HEK293 (cell line): ENCODE data around the gene STK39.

Experiments
- BCL11A ChIP-seq: fragments of 450-650 bp; formaldehyde crosslinking; IDR thresholded peaks from 2 replicates; pipeline ENCODE4 v1.5.1; 2016; ENCODE audit warnings: low read depth, missing biosample characterization, missing genetic modification characterization
- BCL11B ChIP-seq: fragments of 450-650 bp; formaldehyde crosslinking; IDR thresholded peaks from 2 replicates; pipeline ENCODE4 v1.5.1; 2016; ENCODE audit warnings: low read depth, missing biosample characterization, missing genetic modification characterization
- EGR2 ChIP-seq: fragments of 450-650 bp; formaldehyde crosslinking; IDR thresholded peaks from 2 replicates; pipeline ENCODE4 v1.5.1; 2016; ENCODE audit warnings: low read depth, missing biosample characterization, missing genetic modification characterization
- YY1 ChIP-seq: fragments of 450-650 bp; formaldehyde crosslinking; IDR thresholded peaks from 2 replicates; pipeline ENCODE4 v1.5.1; 2018; ENCODE audit warnings: missing biosample characterization, missing genetic modification characterization
- ZBTB17 ChIP-seq: fragments of 450-650 bp; formaldehyde crosslinking; IDR thresholded peaks from 2 replicates; pipeline ENCODE4 v1.5.1; 2016; ENCODE audit warnings: missing biosample characterization, missing genetic modification characterization
- ZBTB21 ChIP-seq: fragments of 450-650 bp; formaldehyde crosslinking; IDR thresholded peaks from 2 replicates; pipeline ENCODE4 v1.5.1; 2017; ENCODE audit warnings: missing biosample characterization, missing genetic modification characterization
- ZFP37 ChIP-seq: fragments of 450-650 bp; formaldehyde crosslinking; IDR thresholded peaks from 2 replicates; pipeline ENCODE4 v1.5.1; 2016; ENCODE audit warnings: missing biosample characterization, missing genetic modification characterization
- ZNF133 ChIP-seq: fragments of 450-650 bp; formaldehyde crosslinking; IDR thresholded peaks from 2 replicates; pipeline ENCODE4 v1.5.1; 2016; ENCODE audit warnings: missing biosample characterization, missing genetic modification characterization
- ZNF174 ChIP-seq: fragments of 450-650 bp; formaldehyde crosslinking; IDR thresholded peaks from 2 replicates; pipeline ENCODE4 v1.5.0; 2017; ENCODE audit warnings: missing biosample characterization, mild to moderate bottlenecking, missing genetic modification characterization
- ZNF23 ChIP-seq: fragments of 450-650 bp; formaldehyde crosslinking; IDR thresholded peaks from 2 replicates; pipeline ENCODE4 v1.5.1; 2016; ENCODE audit warnings: missing biosample characterization, missing genetic modification characterization, borderline replicate concordance
- ZNF248 ChIP-seq: fragments of 450-650 bp; formaldehyde crosslinking; IDR thresholded peaks from 2 replicates; pipeline ENCODE4 v1.5.1; 2017; ENCODE audit warnings: missing biosample characterization, missing genetic modification characterization
- ZNF266 ChIP-seq: fragments of 450-650 bp; formaldehyde crosslinking; IDR thresholded peaks from 2 replicates; pipeline ENCODE4 v1.5.1; 2016; ENCODE audit warnings: missing biosample characterization, missing genetic modification characterization, low read depth
- ZNF274 ChIP-seq, 2 experiments: fragments of 200-500 bp in 1 of 2; fragments of 450-650 bp in 1 of 2; sonication (Bioruptor generic) in 1 of 2; formaldehyde crosslinking in 1 of 2; IDR thresholded peaks; 2 replicates each; pipeline versions ENCODE4 v1.5.1 to v1.6.1; 2014 to 2016; ENCODE audit warnings: borderline replicate concordance in 1 of 2, inconsistent platforms in 1 of 2, low read length in 1 of 2, missing biosample characterization in 1 of 2, missing genetic modification characterization in 1 of 2
- ZNF391 ChIP-seq: fragments of 450-650 bp; formaldehyde crosslinking; IDR thresholded peaks from 2 replicates; pipeline ENCODE4 v1.5.1; 2016; ENCODE audit warnings: low read depth, missing biosample characterization, missing genetic modification characterization, borderline replicate concordance
- ZNF48 ChIP-seq: fragments of 450-650 bp; formaldehyde crosslinking; IDR thresholded peaks from 2 replicates; pipeline ENCODE4 v1.5.1; 2016; ENCODE audit warnings: missing biosample characterization, missing genetic modification characterization
- ZNF501 ChIP-seq: fragments of 450-650 bp; formaldehyde crosslinking; IDR thresholded peaks from 2 replicates; pipeline ENCODE4 v1.5.1; 2016; ENCODE audit warnings: missing biosample characterization, missing genetic modification characterization
- ZNF660 ChIP-seq: fragments of 450-650 bp; IDR thresholded peaks from 2 replicates; pipeline ENCODE4 v1.5.1; 2018; ENCODE audit warnings: missing biosample characterization, mild to moderate bottlenecking, missing genetic modification characterization
- ZNF677 ChIP-seq: fragments of 450-650 bp; IDR thresholded peaks from 2 replicates; pipeline ENCODE4 v1.5.0; 2018; ENCODE audit warnings: missing biosample characterization, mild to moderate bottlenecking, missing genetic modification characterization, moderate library complexity
- ZNF76 ChIP-seq: fragments of 450-650 bp; formaldehyde crosslinking; IDR thresholded peaks from 2 replicates; pipeline ENCODE4; 2016; ENCODE audit warnings: low read depth, missing biosample characterization, missing genetic modification characterization, borderline replicate concordance
- TF ChIP-seq, protein P1 (sequence below): fragments of 450-650 bp; formaldehyde crosslinking; IDR thresholded peaks from 2 replicates; pipeline ENCODE4 v1.5.1; 2016; ENCODE audit warnings: missing biosample characterization, missing genetic modification characterization, borderline replicate concordance
- TF ChIP-seq, protein P2 (sequence below): fragments of 450-650 bp; formaldehyde crosslinking; IDR thresholded peaks from 2 replicates; pipeline ENCODE4 v1.5.1; 2017; ENCODE audit warnings: missing biosample characterization, missing genetic modification characterization
- TF ChIP-seq, protein P3 (sequence below): fragments of 450-650 bp; formaldehyde crosslinking; IDR thresholded peaks from 2 replicates; pipeline ENCODE4 v1.5.1; 2016; ENCODE audit warnings: missing biosample characterization, missing genetic modification characterization, low read depth
- TF ChIP-seq, protein P4 (sequence below): fragments of 450-650 bp; formaldehyde crosslinking; IDR thresholded peaks from 2 replicates; pipeline ENCODE4 v1.5.1; 2016; ENCODE audit warnings: missing biosample characterization, missing genetic modification characterization
- TF ChIP-seq, protein P5 (sequence below): fragments of 450-650 bp; formaldehyde crosslinking; IDR thresholded peaks from 2 replicates; pipeline ENCODE4 v1.5.1; 2016; ENCODE audit warnings: missing biosample characterization, missing genetic modification characterization
- TF ChIP-seq, protein P6 (sequence below): fragments of 450-650 bp; formaldehyde crosslinking; IDR thresholded peaks from 2 replicates; pipeline ENCODE4 v1.5.1; 2016; ENCODE audit warnings: missing biosample characterization, missing genetic modification characterization

Gene STK39

DNA sequence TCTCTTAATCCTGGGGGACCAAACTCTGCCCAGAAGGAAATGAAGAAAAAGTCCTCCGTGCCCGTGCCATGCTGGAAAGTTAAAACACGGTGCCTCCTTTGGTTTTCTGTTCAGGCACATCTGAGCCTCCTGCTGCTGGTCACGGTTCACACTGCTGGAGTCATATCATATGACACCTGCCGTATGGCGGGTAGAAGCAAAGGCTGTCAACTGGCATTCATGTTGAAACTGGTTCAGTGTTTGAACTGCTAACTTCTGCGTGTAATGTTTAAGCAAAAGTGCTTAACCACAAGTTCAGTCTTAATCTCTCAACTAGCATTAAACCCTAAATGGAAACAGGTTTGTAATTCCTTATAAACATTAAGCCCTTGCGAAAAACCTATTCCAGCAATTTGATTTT, 3.1 kb downstream of the STK39 start (continued):
- TF ChIP-seq, protein P1, sequence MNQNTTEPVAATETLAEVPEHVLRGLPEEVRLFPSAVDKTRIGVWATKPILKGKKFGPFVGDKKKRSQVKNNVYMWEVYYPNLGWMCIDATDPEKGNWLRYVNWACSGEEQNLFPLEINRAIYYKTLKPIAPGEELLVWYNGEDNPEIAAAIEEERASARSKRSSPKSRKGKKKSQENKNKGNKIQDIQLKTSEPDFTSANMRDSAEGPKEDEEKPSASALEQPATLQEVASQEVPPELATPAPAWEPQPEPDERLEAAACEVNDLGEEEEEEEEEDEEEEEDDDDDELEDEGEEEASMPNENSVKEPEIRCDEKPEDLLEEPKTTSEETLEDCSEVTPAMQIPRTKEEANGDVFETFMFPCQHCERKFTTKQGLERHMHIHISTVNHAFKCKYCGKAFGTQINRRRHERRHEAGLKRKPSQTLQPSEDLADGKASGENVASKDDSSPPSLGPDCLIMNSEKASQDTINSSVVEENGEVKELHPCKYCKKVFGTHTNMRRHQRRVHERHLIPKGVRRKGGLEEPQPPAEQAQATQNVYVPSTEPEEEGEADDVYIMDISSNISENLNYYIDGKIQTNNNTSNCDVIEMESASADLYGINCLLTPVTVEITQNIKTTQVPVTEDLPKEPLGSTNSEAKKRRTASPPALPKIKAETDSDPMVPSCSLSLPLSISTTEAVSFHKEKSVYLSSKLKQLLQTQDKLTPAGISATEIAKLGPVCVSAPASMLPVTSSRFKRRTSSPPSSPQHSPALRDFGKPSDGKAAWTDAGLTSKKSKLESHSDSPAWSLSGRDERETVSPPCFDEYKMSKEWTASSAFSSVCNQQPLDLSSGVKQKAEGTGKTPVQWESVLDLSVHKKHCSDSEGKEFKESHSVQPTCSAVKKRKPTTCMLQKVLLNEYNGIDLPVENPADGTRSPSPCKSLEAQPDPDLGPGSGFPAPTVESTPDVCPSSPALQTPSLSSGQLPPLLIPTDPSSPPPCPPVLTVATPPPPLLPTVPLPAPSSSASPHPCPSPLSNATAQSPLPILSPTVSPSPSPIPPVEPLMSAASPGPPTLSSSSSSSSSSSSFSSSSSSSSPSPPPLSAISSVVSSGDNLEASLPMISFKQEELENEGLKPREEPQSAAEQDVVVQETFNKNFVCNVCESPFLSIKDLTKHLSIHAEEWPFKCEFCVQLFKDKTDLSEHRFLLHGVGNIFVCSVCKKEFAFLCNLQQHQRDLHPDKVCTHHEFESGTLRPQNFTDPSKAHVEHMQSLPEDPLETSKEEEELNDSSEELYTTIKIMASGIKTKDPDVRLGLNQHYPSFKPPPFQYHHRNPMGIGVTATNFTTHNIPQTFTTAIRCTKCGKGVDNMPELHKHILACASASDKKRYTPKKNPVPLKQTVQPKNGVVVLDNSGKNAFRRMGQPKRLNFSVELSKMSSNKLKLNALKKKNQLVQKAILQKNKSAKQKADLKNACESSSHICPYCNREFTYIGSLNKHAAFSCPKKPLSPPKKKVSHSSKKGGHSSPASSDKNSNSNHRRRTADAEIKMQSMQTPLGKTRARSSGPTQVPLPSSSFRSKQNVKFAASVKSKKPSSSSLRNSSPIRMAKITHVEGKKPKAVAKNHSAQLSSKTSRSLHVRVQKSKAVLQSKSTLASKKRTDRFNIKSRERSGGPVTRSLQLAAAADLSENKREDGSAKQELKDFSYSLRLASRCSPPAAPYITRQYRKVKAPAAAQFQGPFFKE (tag by site-specific recombination), result no peak
- TF ChIP-seq BCL11A (tag by site-specific recombination) (no peak), EGR2 (no peak), ZNF23 (tag by site-specific recombination) (no peak), ZFP37 (no peak), ZNF501 (no peak), ZBTB17 (no peak), ZNF76 (no peak), ZNF248 (tag by site-specific recombination) (no peak), ZNF391 (tag by site-specific recombination) (no peak), YY1 (no peak), ZNF133 (tag by site-specific recombination) (no peak), ZNF48 (tag by site-specific recombination) (no peak), ZNF274 (IDR thresholded peaks at IDR 0.05; ENCODE audit: low read length) (no peak), ZNF274 (tag by site-specific recombination; IDR thresholded peaks at IDR 0.05; ENCODE audit: borderline replicate concordance) (no peak), BCL11B (tag by site-specific recombination) (no peak), ZNF174 (tag by site-specific recombination) (no peak), ZNF660 (no peak), ZBTB21 (tag by site-specific recombination) (no peak), ZNF266 (tag by site-specific recombination) (no peak), ZNF677 (no peak)
- TF ChIP-seq, protein P2, sequence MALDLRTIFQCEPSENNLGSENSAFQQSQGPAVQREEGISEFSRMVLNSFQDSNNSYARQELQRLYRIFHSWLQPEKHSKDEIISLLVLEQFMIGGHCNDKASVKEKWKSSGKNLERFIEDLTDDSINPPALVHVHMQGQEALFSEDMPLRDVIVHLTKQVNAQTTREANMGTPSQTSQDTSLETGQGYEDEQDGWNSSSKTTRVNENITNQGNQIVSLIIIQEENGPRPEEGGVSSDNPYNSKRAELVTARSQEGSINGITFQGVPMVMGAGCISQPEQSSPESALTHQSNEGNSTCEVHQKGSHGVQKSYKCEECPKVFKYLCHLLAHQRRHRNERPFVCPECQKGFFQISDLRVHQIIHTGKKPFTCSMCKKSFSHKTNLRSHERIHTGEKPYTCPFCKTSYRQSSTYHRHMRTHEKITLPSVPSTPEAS (tag by site-specific recombination), result no peak
- TF ChIP-seq, protein P3, sequence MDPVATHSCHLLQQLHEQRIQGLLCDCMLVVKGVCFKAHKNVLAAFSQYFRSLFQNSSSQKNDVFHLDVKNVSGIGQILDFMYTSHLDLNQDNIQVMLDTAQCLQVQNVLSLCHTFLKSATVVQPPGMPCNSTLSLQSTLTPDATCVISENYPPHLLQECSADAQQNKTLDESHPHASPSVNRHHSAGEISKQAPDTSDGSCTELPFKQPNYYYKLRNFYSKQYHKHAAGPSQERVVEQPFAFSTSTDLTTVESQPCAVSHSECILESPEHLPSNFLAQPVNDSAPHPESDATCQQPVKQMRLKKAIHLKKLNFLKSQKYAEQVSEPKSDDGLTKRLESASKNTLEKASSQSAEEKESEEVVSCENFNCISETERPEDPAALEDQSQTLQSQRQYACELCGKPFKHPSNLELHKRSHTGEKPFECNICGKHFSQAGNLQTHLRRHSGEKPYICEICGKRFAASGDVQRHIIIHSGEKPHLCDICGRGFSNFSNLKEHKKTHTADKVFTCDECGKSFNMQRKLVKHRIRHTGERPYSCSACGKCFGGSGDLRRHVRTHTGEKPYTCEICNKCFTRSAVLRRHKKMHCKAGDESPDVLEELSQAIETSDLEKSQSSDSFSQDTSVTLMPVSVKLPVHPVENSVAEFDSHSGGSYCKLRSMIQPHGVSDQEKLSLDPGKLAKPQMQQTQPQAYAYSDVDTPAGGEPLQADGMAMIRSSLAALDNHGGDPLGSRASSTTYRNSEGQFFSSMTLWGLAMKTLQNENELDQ (tag by site-specific recombination), result no peak
- TF ChIP-seq, protein P4, sequence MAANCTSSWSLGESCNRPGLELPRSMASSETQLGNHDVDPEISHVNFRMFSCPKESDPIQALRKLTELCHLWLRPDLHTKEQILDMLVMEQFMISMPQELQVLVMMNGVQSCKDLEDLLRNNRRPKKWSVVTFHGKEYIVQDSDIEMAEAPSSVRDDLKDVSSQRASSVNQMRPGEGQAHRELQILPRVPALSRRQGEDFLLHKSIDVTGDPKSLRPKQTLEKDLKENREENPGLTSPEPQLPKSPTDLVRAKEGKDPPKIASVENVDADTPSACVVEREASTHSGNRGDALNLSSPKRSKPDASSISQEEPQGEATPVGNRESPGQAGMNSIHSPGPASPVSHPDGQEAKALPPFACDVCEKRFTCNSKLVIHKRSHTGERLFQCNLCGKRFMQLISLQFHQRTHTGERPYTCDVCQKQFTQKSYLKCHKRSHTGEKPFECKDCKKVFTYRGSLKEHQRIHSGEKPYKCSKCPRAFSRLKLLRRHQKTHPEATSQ (tag by site-specific recombination), result no peak
- TF ChIP-seq, protein P5, sequence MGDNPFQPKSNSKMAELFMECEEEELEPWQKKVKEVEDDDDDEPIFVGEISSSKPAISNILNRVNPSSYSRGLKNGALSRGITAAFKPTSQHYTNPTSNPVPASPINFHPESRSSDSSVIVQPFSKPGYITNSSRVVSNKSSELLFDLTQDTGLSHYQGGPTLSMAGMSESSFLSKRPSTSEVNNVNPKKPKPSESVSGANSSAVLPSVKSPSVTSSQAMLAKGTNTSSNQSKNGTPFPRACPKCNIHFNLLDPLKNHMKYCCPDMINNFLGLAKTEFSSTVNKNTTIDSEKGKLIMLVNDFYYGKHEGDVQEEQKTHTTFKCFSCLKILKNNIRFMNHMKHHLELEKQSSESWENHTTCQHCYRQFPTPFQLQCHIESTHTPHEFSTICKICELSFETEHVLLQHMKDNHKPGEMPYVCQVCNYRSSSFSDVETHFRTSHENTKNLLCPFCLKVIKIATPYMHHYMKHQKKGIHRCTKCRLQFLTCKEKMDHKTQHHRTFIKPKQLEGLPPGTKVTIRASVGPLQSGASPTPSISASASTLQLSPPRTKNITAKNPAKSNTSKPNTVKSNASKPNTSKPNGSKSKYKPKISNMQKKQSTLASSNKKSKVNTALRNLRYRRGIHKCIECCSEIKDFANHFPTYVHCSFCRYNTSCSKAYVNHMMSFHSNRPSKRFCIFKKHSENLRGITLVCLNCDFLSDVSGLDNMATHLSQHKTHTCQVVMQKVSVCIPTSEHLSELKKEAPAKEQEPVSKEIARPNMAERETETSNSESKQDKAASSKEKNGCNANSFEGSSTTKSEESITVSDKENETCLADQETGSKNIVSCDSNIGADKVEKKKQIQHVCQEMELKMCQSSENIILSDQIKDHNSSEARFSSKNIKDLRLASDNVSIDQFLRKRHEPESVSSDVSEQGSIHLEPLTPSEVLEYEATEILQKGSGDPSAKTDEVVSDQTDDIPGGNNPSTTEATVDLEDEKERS, result no peak
- TF ChIP-seq, protein P6, sequence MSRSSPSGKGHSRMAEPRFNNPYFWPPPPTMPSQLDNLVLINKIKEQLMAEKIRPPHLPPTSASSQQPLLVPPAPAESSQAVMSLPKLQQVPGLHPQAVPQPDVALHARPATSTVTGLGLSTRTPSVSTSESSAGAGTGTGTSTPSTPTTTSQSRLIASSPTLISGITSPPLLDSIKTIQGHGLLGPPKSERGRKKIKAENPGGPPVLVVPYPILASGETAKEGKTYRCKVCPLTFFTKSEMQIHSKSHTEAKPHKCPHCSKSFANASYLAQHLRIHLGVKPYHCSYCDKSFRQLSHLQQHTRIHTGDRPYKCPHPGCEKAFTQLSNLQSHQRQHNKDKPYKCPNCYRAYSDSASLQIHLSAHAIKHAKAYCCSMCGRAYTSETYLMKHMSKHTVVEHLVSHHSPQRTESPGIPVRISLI (tag by site-specific recombination), result no peak
